Right hindlimb (tissue), 1 donor: ENCODE results near the gene RASA3.
"Not testable (repeated sequence)": the region's sequence is repeated elsewhere in the genome, so short reads cannot be mapped to it uniquely, and the experiment has no call there.

Source experiments
- DNase-seq: peaks from one replicate; pipeline ENCODE4 v3.0.0-alpha.2; 2018

RASA3 gene

GRCh38 chr13:113996081-113996911 lies 136.1 kb downstream of the RASA3 start:
- DNase-seq: no peak

DNA sequence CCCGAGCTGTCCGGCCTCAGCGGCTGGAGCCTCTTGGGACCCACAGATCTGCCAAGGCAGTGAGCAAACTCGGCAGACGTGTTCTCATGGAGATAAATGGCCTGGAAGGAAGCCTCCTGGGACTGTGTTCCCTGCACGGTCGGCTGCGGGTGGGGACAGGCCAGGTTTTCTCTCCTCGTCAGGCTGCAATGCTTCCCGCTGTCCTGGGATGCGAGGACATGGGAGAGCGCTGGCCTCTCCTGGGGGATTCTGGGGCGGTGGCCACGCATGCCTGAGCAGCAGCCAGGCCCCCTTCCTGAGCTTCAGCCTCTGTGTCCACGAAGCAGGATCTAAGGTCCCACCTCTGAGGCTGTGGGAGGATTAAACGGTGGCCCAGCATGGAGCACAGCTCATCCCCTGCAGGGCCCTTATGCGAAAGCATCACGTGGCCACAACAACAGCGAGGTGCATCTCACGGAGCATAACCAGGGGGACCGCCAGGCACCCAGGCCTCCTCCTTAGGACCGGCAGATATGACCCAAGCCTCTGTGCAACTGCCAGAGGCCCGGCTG lies 137.3 kb downstream of the RASA3 start:
- DNase-seq: no peak

DNA sequence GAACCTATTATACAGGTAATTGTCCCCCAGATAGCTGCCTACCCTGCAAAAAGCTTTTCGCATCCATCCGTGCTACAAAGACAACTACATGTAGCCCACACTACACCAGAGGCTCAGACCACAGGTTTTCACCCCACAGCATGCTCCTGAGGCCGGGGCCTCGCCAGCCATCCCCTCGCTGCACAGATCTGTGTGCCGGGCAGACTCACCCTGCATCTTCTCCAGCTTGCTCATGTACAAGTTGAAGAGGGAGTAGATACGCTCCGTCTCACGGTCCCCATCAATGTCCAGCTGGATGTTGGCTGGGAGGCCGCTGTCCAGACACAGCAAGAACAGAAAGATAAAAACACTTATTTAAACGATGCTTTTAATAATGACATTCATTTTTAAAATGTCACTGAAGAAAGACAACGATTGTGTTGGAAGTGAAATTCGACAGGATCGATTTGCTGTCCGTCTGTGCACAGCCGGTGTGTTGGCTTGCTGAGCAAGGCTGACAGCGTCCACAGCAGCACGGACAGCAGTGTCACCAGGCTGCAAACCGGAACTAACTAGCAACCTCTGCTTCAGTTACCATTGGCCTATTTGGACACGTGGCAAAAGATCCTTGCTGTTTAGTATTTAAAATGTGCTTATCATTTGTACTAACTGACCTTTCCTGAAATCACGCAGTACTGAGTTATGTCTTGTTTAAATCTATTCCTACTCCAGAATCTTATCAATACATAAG lies 140.0 kb downstream of the RASA3 start:
- no peak for DNase-seq

- DNase-seq: no peak
Observed at GRCh38 chr13:113991676-113992179, 140.7 kb downstream of the RASA3 start.

DNA sequence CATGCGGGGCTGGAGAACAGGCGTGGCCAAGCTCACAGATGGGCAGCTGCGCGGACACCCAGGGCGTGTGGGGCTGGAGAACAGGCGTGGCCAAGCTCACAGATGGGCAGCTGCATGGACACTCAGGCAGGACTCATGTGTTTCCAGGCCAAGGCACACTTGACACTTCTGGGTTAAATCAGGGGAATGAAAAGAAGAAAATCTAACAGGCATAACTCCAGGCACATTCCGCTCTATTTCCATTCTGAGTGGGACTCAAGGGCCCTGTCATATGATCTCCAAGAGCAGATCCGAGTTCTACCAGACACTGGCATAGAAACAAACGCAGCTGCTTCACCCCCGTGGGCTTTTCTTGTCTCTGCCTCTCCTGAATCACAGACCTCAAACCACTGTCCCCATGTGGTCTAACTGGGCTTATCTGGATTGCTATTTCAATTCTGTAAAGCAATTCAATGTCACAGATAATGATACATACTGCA lies 141.2 kb downstream of the RASA3 start:
- DNase-seq: no peak

GRCh38 chr13:113990321-113990837 lies 142.0 kb downstream of the RASA3 start:
- no peak for DNase-seq

- DNase-seq: no peak
Observed at GRCh38 chr13:113989585-113990300, 142.7 kb downstream of the RASA3 start.

DNA sequence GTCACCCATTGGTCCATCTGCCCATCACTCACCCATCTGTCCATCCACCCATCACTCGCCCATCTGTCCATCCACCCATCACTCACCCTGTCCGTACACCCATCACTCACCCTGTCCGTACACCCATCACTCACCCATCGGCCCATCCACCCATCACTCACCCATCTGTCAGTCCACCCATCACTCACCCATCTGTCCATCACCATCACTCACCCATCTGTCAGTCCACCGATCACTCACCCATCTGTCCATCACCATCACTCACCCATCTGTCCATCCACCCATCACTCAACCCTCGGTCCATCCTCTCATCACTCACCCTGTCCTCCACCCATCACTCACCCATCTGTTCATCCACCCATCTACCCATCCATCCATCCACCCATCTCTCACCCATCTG lies 143.6 kb downstream of the RASA3 start:
- not testable (repeated sequence) for DNase-seq

DNA sequence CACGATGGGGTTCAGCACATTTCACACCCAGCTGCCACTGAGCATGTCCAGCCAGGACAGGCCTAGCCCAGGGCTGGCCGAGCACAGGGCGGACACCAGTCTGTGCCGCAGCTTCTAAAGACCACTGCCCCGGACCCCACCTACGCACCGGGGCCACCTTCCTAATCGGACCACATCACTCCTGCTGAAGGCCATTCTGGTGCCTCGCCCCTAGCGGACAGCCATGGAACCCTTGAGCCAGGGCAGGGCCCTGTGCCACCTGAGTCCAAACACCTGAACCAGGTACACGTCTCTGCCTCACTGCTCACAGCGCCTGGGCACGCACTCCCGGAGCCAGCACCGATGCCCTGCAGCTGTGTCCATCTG lies 150.1 kb downstream of the RASA3 start:
- DNase-seq: peak; percentile 8

DNA sequence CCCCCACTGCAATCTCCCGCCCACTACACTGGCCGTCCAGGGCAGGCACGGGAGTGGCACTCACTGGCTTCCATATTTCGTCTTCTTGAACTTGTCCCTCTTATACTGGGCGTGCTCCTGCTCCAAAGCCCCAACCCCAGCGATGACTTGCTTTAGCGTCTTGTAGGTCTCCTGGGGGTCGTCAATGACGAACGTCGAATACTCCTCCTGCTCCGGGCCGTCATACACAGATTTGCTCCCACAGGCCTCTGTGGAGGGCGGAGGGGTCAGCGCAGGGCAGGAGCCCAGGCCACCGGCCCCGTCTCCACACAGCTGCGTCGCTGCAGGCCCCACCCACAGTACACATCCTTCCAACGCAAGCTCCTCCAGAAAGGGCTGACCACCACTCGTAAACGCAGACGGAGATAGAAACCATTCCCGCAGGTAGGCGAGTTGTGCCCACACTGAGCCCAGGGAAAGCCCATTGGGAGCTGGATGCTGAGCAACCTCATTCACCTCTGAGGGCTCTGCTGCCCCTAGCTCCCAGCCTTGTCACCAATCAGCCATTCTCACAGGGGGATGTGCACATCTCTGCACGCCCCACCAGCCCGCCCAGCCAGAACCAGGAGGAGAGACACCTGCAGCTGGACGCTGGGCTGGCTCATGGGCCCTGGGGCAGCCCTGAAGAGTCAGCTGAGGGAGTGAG lies 150.7 kb downstream of the RASA3 start:
- DNase-seq: peak; percentile 16

- DNase-seq: peak; percentile 51
Observed at GRCh38 chr13:113981194-113981605, 151.2 kb downstream of the RASA3 start.

DNA sequence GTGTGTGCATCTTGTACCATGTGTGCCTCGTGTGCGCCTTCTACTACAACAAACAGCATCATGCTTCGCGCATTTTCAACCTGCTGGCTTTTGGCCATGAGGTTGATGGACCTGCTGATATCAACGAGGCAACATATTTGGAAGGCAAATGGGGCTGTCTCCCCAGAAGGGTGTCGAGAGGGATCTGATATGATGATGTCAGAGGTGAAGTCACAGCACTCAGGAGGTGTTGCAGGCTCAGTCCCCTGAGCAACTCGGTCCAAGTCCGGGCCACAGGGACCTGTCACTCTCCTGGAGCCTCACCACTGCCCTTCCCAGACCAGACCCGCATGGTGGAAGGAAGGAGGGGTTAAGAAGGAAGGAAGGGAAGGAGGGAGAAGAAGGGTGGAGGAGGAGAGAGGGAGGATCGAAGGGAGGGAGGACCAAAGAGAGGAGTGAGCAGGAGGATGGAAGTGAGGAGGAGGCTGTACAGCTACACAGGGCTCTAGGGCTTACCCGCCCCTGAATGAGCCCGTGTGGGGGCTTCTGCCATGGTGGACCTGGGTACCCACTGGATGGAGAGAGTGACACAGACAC lies 151.8 kb downstream of the RASA3 start:
- DNase-seq: no peak

DNA sequence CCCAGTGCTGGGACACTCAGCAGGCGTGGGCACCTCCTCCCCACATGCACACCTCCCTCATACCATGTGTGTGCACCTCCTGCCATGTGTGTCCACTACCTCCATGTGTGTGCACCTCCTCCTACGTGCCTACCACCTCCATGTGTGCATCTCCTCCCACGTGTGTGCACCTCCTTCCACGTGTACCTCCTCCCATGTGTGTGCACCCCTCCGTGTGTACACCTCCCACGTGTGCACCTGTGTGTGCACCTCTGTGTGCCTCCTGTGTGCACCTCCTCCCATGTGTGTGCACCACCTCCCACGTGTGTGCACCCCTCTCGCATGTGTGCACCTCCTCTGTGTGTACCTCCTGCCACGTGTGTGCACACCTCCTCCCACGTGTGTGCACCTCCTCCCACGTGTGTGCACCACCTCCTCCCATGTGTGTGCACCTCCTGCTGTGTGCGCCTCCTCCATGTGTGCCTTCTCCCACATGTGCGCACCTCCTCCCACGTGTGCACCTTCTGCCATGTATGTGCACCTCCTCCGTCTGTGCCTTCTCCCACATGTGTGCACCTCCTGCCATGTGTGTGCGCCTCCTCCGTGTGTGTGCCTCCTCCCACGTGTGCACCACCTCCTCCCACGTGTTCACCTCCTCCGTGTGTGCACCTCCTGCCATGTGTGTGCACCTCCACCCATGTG lies 152.5 kb downstream of the RASA3 start:
- DNase-seq: no peak

DNA sequence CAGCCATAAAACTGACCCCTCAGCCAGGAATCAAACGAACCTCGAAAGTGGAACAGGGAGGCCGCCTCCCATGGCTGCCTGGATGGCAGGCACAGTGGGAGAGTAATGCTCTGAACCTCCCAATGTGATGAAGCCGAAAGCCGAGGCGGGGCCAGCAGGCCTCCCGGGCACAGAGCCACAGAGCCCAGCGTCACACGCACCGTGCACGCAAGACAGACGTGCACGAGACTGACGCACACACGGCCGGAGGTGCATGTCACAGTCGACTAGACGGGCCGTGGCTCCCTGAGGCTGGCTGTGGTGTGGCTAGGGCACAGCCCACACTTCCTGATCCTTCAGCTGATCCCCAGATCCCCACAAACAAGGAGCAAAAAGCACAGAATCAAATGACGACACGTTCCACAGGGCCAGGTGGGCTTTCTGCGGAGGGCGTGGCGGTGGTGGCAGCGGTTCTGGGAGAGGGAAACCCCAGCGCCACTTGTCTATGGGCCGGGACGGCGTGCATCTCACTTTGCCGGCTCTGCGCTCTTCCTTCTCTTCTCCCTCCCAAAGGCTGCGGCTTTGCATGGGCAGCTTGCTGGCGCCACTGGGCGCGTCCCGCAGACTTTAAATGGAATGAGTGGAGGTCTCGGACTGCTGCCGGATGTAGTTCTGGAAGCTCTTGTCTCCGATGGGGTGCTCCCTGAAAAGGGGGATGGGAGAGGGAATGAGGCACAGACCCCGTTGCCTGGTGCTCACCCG lies 153.5 kb downstream of the RASA3 start:
- DNase-seq: peak; percentile 9

- DNase-seq: no peak
Observed at GRCh38 chr13:113977976-113978375, 154.4 kb downstream of the RASA3 start.

DNA sequence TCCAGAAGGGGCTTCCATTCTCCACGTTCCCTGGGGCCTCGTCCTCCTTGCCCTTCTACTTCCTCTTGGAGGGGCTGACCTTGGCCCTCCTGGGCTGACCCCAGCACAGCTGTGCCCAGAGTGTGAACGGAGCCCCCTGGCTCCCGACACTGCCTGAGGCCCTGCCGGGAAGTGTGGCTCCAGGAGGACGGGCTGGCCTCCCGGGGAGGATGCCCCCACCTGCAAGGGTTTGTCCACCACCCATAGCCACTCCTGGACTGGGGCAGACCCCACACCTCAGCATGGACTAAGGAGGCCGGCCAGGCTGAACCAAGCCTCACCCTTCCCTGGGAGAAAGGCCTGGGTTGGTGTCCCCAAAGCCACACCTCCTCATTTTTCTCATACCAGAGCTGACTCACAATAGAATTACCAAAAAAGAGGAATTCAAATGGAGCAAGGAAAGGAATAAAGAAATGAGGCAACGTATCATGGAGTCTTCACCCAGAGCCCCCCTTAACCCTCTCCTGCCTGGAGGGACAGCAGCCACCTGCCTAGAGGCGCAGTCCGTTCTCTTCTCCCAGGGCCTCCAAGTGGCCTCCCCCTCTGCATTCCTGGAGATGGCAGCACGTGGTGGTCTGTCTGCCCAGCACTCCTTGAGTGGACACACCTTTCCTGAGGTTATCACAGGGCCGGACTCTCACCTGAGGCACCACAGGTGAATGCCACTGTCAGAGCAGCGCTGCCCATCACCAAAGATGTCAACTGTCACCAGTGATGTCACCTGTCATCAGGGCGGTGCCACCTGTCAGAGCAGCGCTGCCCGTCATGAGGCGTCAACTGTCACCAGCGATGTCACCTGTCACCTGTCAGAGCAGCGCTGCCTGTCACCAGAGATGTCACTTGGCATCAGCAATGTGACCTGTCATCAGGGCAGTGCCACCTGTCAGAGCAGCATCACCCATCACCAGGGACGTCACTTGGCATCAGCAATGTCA lies 155.4 kb downstream of the RASA3 start:
- DNase-seq: no peak

DNA sequence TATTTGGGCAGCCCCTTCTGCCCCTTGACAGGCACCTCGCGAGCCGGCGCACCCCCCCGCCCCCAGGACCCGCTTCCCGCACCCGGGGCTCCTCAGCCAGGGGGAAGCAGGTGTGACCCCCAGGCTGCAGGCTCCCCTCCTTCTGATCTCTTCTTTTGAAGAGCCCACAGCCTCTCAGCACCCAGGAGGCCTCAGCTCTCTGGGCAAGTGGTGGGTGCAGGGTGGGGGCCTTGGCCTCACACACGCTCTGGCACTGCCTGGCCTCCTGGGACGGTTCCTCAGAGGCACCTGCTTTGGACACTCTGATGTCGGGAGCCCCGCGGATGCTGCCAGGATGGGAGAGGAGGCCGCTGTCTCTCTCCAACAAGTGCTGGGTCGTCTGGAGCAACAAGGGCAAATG lies 157.0 kb downstream of the RASA3 start:
- no peak for DNase-seq

DNA sequence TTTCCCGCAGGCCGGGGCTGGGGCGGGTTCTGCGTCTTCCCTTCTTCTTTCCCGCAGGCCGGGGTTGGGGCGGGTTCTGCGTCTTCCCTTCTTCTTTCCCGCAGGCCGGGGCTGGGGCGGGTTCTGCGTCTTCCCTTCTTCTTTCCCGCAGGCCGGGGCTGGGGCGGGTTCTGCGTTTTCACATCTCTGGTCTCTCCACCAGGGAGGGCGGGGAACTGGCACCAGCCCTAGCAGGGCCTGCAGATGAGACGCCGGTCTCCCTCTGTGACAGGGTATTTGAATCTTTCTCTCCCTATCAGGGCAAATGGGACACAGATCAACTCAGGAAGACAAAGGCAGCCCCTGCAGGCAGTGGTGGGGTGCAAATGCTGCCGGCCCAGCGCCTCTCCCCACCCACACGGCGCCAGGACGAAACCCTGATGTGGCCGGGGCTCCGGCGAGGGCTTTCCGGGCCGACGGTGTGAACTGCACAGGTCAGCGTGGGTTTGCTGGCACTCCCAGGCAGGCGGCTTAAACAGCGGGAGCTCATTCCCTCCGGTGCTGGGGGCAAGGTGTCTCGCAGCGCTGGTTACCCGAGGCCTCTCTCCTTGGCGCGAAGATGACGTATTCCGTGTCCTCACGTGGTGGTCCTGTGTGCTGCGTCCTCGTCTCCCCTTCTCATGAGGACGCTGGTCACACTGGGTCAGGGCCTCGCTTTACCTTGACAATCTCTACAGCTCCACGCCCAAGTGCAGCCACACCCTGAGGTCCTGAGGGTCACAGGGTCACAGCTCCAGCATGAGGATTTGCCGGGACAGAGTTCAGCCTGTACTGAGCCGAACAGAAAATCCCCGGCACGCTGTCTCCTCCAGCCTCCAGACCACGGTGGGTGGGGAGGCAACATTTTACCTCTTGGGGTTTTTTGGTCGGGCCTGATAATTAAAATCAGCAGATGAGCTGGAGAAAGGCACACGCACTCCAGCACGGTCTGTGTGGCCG lies 157.8 kb downstream of the RASA3 start:
- DNase-seq: no peak
